ENCODE measurements around the gene PLEKHH1. TPM values are rescaled to one million over a fixed set of nuclear protein-coding genes. Genes with fewer than 3 reads are reported as not detected.

Gene PLEKHH1
- total RNA-seq, 1 experiment from 2014 or later: 6.7 TPM

- H3K27ac ChIP-seq (ENCODE audit: low read length): no peak overlapping the region
- no TSS peak for BruUV-seq (replicated peaks)
- no peaks in the 10 kb centered on the region for H3K4me1 ChIP-seq (ENCODE audit: control insufficient read depth, insufficient read depth, low read length)
- DNase-seq (ENCODE audit: low read depth, low spot score) (no peak), ATAC-seq (no peak)
- in situ Hi-C loops (cut with HindIII; ENCODE audit: low pct_unique_long_range_greater_than_20kb, low sequenced_read_pairs) (no loop called here), intact Hi-C loops (cut with micrococcal nuclease; ENCODE audit: unreplicated experiment) (no loop called here)
- no peaks in the 10 kb centered on the region for H3K9me3 ChIP-seq (ENCODE audit: control insufficient read depth, insufficient read depth, low read depth, low read length)
- TF ChIP-seq TCF7L2 (IDR thresholded peaks at IDR 0.05; ENCODE audit: low read depth, low read length) (no peak), REST (IDR thresholded peaks at IDR 0.05; ENCODE audit: insufficient read depth in 1 of 2, low read depth in 2 of 2, low read length in 1 of 2) (no peak), CTCF (IDR thresholded peaks at IDR 0.05) (no peak), POLR2AphosphoS5 (IDR thresholded peaks at IDR 0.05; ENCODE audit: low read depth, low read length) (no peak), SIN3A (IDR thresholded peaks at IDR 0.05; ENCODE audit: borderline replicate concordance, insufficient read depth, low read depth, low read length) (no peak)
- H3K4me3 ChIP-seq (ENCODE audit: low read depth in 2 of 2, low read length in 2 of 2): no peak overlapping the region
- ChIA-PET CTCF (interaction anchor here (1.1 kb wide), 1 partner anchor 40 kb away, joined by 3 read pairs; no protein-coding TSS in a partner anchor), POLR2A (no interaction called here)
- H3K36me3 ChIP-seq (ENCODE audit: control insufficient read depth, insufficient read depth, low read length): no peaks in the 10 kb centered on the region
- H3K27me3 ChIP-seq (ENCODE audit: control insufficient read depth, insufficient read depth, low read length): no peaks in the 10 kb centered on the region
Observed at GRCh38 chr14:67487332-67487731, 45.8 kb upstream of the PLEKHH1 start.

- no TSS peak for BruUV-seq (replicated peaks)
- CTCF ChIA-PET: interaction anchor here (1.1 kb wide), 1 partner anchor 39 kb away, joined by 3 read pairs; no protein-coding TSS in a partner anchor
Observed at GRCh38 chr14:67487937-67488893, 44.9 kb upstream of the PLEKHH1 start, which contains the start of gene TMEM229B. Gene TMEM229B (minus strand): TSS chr14:67488721. CDS start chr14:67473923, 14,798 bp downstream.

More at GRCh38 chr14:67487937-67488893, 44.9 kb upstream of the PLEKHH1 start, which contains the start of gene TMEM229B:
- in situ Hi-C loops (cut with HindIII; ENCODE audit: low pct_unique_long_range_greater_than_20kb, low sequenced_read_pairs): no loop called here
- Histone ChIP-seq H3K9me3 (ENCODE audit: control insufficient read depth, insufficient read depth, low read depth, low read length) (peaks cover 3% of the 10 kb centered on the region; the same call in 1 of the 2 replicates), H3K4me3 (ENCODE audit: low read depth in 2 of 2, low read length in 2 of 2) (peak within 1 kb of the TSS in 1 of 2 experiments; percentile 15; a peak in 3 of 4 replicates), H3K27ac (ENCODE audit: low read length) (peak within 1 kb of the TSS; percentile 21), H3K36me3 (ENCODE audit: control insufficient read depth, insufficient read depth, low read length) (no peaks in the 10 kb centered on the region), H3K27me3 (ENCODE audit: control insufficient read depth, insufficient read depth, low read length) (no peaks in the 10 kb centered on the region), H3K4me1 (ENCODE audit: control insufficient read depth, insufficient read depth, low read length) (no peaks in the 10 kb centered on the region)
- peak; percentile 67 for ATAC-seq
- no peak for DNase-seq (ENCODE audit: low read depth, low spot score)
- POLR2A ChIA-PET: no interaction called here
- intact Hi-C loops (cut with micrococcal nuclease; ENCODE audit: unreplicated experiment): no loop called here
- TF ChIP-seq CTCF (IDR thresholded peaks at IDR 0.05) (no peak), TCF7L2 (IDR thresholded peaks at IDR 0.05; ENCODE audit: low read depth, low read length) (no peak), SIN3A (IDR thresholded peaks at IDR 0.05; ENCODE audit: borderline replicate concordance, insufficient read depth, low read depth, low read length) (no peak), POLR2AphosphoS5 (IDR thresholded peaks at IDR 0.05; ENCODE audit: low read depth, low read length) (no peak), REST (IDR thresholded peaks at IDR 0.05; ENCODE audit: insufficient read depth in 1 of 2, low read depth in 2 of 2, low read length in 1 of 2) (no peak)

Data from Panc1 (cell line).